ENCODE measurements around the gene ADAM19.
"Not testable (repeated sequence)": the region's sequence is repeated elsewhere in the genome, so short reads cannot be mapped to it uniquely, and the experiment has no call there.

The ADAM19 gene

GRCh38 chr5:157492886-157493285, 82.7 kb downstream of the ADAM19 start:
- no peak overlapping the region for H3K9ac ChIP-seq (ENCODE audit: low read depth in 1 of 2, low read length in 2 of 2)
- peaks cover 10 to 39% of the 10 kb centered on the region in 2 donors for H3K36me3 ChIP-seq (ENCODE audit: control insufficient read depth in 2 of 2, insufficient read depth in 2 of 2, low read length in 2 of 2)
- H3K4me3 ChIP-seq (ENCODE audit: low read length in 2 of 2) = no peak overlapping the region
- H3K4me1 ChIP-seq (ENCODE audit: control insufficient read depth in 2 of 2, insufficient read depth in 2 of 2, low read length in 2 of 2) = no peaks in the 10 kb centered on the region
- H3K27ac ChIP-seq (ENCODE audit: low read depth in 2 of 2, low read length in 2 of 2) = no peak overlapping the region
- no peaks in the 10 kb centered on the region for H3K27me3 ChIP-seq (ENCODE audit: control insufficient read depth in 2 of 2, insufficient read depth in 2 of 2, low read length in 2 of 2)
- H3K9me3 ChIP-seq (ENCODE audit: control insufficient read depth in 2 of 2, low read length in 2 of 2) = no peaks in the 10 kb centered on the region

- Histone ChIP-seq H3K27ac (ENCODE audit: low read depth in 2 of 2, low read length in 2 of 2) (no peak overlapping the region), H3K36me3 (ENCODE audit: control insufficient read depth in 2 of 2, insufficient read depth in 2 of 2, low read length in 2 of 2) (peaks cover 10 to 46% of the 10 kb centered on the region in 2 donors), H3K27me3 (ENCODE audit: control insufficient read depth in 2 of 2, insufficient read depth in 2 of 2, low read length in 2 of 2) (no peaks in the 10 kb centered on the region), H3K9ac (ENCODE audit: low read depth in 1 of 2, low read length in 2 of 2) (no peak overlapping the region), H3K4me3 (ENCODE audit: low read length in 2 of 2) (no peak overlapping the region), H3K9me3 (ENCODE audit: control insufficient read depth in 2 of 2, low read length in 2 of 2) (no peaks in the 10 kb centered on the region), H3K4me1 (ENCODE audit: control insufficient read depth in 2 of 2, insufficient read depth in 2 of 2, low read length in 2 of 2) (peaks cover 6% of the 10 kb centered on the region in 2 donors)
Measured at GRCh38 chr5:157491471-157491995, 84.0 kb downstream of the ADAM19 start.

- Histone ChIP-seq H3K9me3 (ENCODE audit: control insufficient read depth in 2 of 2, low read length in 2 of 2) (no peaks in the 10 kb centered on the region), H3K9ac (ENCODE audit: low read depth in 1 of 2, low read length in 2 of 2) (no peak overlapping the region), H3K27ac (ENCODE audit: low read depth in 2 of 2, low read length in 2 of 2) (peak overlapping the region; percentile 13 to 79), H3K27me3 (ENCODE audit: control insufficient read depth in 2 of 2, insufficient read depth in 2 of 2, low read length in 2 of 2) (no peaks in the 10 kb centered on the region), H3K4me1 (ENCODE audit: control insufficient read depth in 2 of 2, insufficient read depth in 2 of 2, low read length in 2 of 2) (peaks cover 6% of the 10 kb centered on the region in 2 donors), H3K4me3 (ENCODE audit: low read length in 2 of 2) (no peak overlapping the region), H3K36me3 (ENCODE audit: control insufficient read depth in 2 of 2, insufficient read depth in 2 of 2, low read length in 2 of 2) (peaks cover 7 to 34% of the 10 kb centered on the region in 2 donors)
Measured at GRCh38 chr5:157487358-157487757, 88.2 kb downstream of the ADAM19 start.

GRCh38 chr5:157486861-157487260, 88.7 kb downstream of the ADAM19 start:
- Histone ChIP-seq H3K9ac (ENCODE audit: low read depth in 1 of 2, low read length in 2 of 2) (no peak overlapping the region), H3K4me3 (ENCODE audit: low read length in 2 of 2) (no peak overlapping the region), H3K27ac (ENCODE audit: low read depth in 2 of 2, low read length in 2 of 2) (peak overlapping the region; percentile 13 to 79), H3K9me3 (ENCODE audit: control insufficient read depth in 2 of 2, low read length in 2 of 2) (no peaks in the 10 kb centered on the region), H3K27me3 (ENCODE audit: control insufficient read depth in 2 of 2, insufficient read depth in 2 of 2, low read length in 2 of 2) (no peaks in the 10 kb centered on the region), H3K36me3 (ENCODE audit: control insufficient read depth in 2 of 2, insufficient read depth in 2 of 2, low read length in 2 of 2) (peaks cover 7 to 34% of the 10 kb centered on the region in 2 donors), H3K4me1 (ENCODE audit: control insufficient read depth in 2 of 2, insufficient read depth in 2 of 2, low read length in 2 of 2) (peaks cover 6% of the 10 kb centered on the region in 2 donors)

GRCh38 chr5:157486221-157486681, 89.3 kb downstream of the ADAM19 start:
- Histone ChIP-seq H3K9me3 (ENCODE audit: control insufficient read depth in 2 of 2, low read length in 2 of 2) (no peaks in the 10 kb centered on the region), H3K36me3 (ENCODE audit: control insufficient read depth in 2 of 2, insufficient read depth in 2 of 2, low read length in 2 of 2) (peaks cover 8 to 33% of the 10 kb centered on the region in 2 donors), H3K4me3 (ENCODE audit: low read length in 2 of 2) (no peak overlapping the region), H3K9ac (ENCODE audit: low read depth in 1 of 2, low read length in 2 of 2) (peak overlapping the region in 1 of 2 donors; percentile 6), H3K27me3 (ENCODE audit: control insufficient read depth in 2 of 2, insufficient read depth in 2 of 2, low read length in 2 of 2) (no peaks in the 10 kb centered on the region), H3K27ac (ENCODE audit: low read depth in 2 of 2, low read length in 2 of 2) (peak overlapping the region in 1 of 2 donors; percentile 79), H3K4me1 (ENCODE audit: control insufficient read depth in 2 of 2, insufficient read depth in 2 of 2, low read length in 2 of 2) (peaks cover 6% of the 10 kb centered on the region in 2 donors)

GRCh38 chr5:157485811-157486210, 89.8 kb downstream of the ADAM19 start:
- peak overlapping the region in 1 of 2 donors; percentile 79 for H3K27ac ChIP-seq (ENCODE audit: low read depth in 2 of 2, low read length in 2 of 2)
- H3K27me3 ChIP-seq (ENCODE audit: control insufficient read depth in 2 of 2, insufficient read depth in 2 of 2, low read length in 2 of 2) = no peaks in the 10 kb centered on the region
- H3K4me3 ChIP-seq (ENCODE audit: low read length in 2 of 2) = no peak overlapping the region
- H3K4me1 ChIP-seq (ENCODE audit: control insufficient read depth in 2 of 2, insufficient read depth in 2 of 2, low read length in 2 of 2) = peaks cover 6% of the 10 kb centered on the region in 2 donors
- no peaks in the 10 kb centered on the region for H3K9me3 ChIP-seq (ENCODE audit: control insufficient read depth in 2 of 2, low read length in 2 of 2)
- no peak overlapping the region for H3K9ac ChIP-seq (ENCODE audit: low read depth in 1 of 2, low read length in 2 of 2)
- peaks cover 8 to 30% of the 10 kb centered on the region in 2 donors for H3K36me3 ChIP-seq (ENCODE audit: control insufficient read depth in 2 of 2, insufficient read depth in 2 of 2, low read length in 2 of 2)

GRCh38 chr5:157485340-157485739, 90.2 kb downstream of the ADAM19 start:
- no peaks in the 10 kb centered on the region for H3K27me3 ChIP-seq (ENCODE audit: control insufficient read depth in 2 of 2, insufficient read depth in 2 of 2, low read length in 2 of 2)
- no peak overlapping the region for H3K4me3 ChIP-seq (ENCODE audit: low read length in 2 of 2)
- no peaks in the 10 kb centered on the region for H3K9me3 ChIP-seq (ENCODE audit: control insufficient read depth in 2 of 2, low read length in 2 of 2)
- peak overlapping the region in 1 of 2 donors; percentile 79 for H3K27ac ChIP-seq (ENCODE audit: low read depth in 2 of 2, low read length in 2 of 2)
- no peak overlapping the region for H3K9ac ChIP-seq (ENCODE audit: low read depth in 1 of 2, low read length in 2 of 2)
- peaks cover 6% of the 10 kb centered on the region in 2 donors for H3K4me1 ChIP-seq (ENCODE audit: control insufficient read depth in 2 of 2, insufficient read depth in 2 of 2, low read length in 2 of 2)
- H3K36me3 ChIP-seq (ENCODE audit: control insufficient read depth in 2 of 2, insufficient read depth in 2 of 2, low read length in 2 of 2) = peaks cover 8 to 30% of the 10 kb centered on the region in 2 donors

GRCh38 chr5:157484768-157485167, 90.8 kb downstream of the ADAM19 start:
- Histone ChIP-seq H3K4me3 (ENCODE audit: low read length in 2 of 2) (no peak overlapping the region), H3K27me3 (ENCODE audit: control insufficient read depth in 2 of 2, insufficient read depth in 2 of 2, low read length in 2 of 2) (no peaks in the 10 kb centered on the region), H3K4me1 (ENCODE audit: control insufficient read depth in 2 of 2, insufficient read depth in 2 of 2, low read length in 2 of 2) (peaks cover 6% of the 10 kb centered on the region in 2 donors), H3K9ac (ENCODE audit: low read depth in 1 of 2, low read length in 2 of 2) (no peak overlapping the region), H3K27ac (ENCODE audit: low read depth in 2 of 2, low read length in 2 of 2) (peak overlapping the region in 1 of 2 donors; percentile 48), H3K9me3 (ENCODE audit: control insufficient read depth in 2 of 2, low read length in 2 of 2) (no peaks in the 10 kb centered on the region), H3K36me3 (ENCODE audit: control insufficient read depth in 2 of 2, insufficient read depth in 2 of 2, low read length in 2 of 2) (peaks cover 4 to 29% of the 10 kb centered on the region in 2 donors)

GRCh38 chr5:157482702-157483101, 92.9 kb downstream of the ADAM19 start:
- H3K9me3 ChIP-seq (ENCODE audit: control insufficient read depth in 2 of 2, low read length in 2 of 2); H3K4me1 ChIP-seq (ENCODE audit: control insufficient read depth in 2 of 2, insufficient read depth in 2 of 2, low read length in 2 of 2); H3K27ac ChIP-seq (ENCODE audit: low read depth in 2 of 2, low read length in 2 of 2); H3K9ac ChIP-seq (ENCODE audit: low read depth in 1 of 2, low read length in 2 of 2); H3K27me3 ChIP-seq (ENCODE audit: control insufficient read depth in 2 of 2, insufficient read depth in 2 of 2, low read length in 2 of 2); H3K4me3 ChIP-seq (ENCODE audit: low read length in 2 of 2): not testable (repeated sequence)
- H3K36me3 ChIP-seq (ENCODE audit: control insufficient read depth in 2 of 2, insufficient read depth in 2 of 2, low read length in 2 of 2) = peaks cover 4 to 24% of the 10 kb centered on the region in 2 donors

GRCh38 chr5:157481666-157482065, 93.9 kb downstream of the ADAM19 start:
- Histone ChIP-seq H3K9me3 (ENCODE audit: control insufficient read depth in 2 of 2, low read length in 2 of 2) (no peaks in the 10 kb centered on the region), H3K4me1 (ENCODE audit: control insufficient read depth in 2 of 2, insufficient read depth in 2 of 2, low read length in 2 of 2) (peaks cover 0 to 4% of the 10 kb centered on the region in 2 donors), H3K36me3 (ENCODE audit: control insufficient read depth in 2 of 2, insufficient read depth in 2 of 2, low read length in 2 of 2) (peaks cover 4 to 15% of the 10 kb centered on the region in 2 donors), H3K9ac (ENCODE audit: low read depth in 1 of 2, low read length in 2 of 2) (no peak overlapping the region), H3K27me3 (ENCODE audit: control insufficient read depth in 2 of 2, insufficient read depth in 2 of 2, low read length in 2 of 2) (no peaks in the 10 kb centered on the region), H3K27ac (ENCODE audit: low read depth in 2 of 2, low read length in 2 of 2) (peak overlapping the region in 1 of 2 donors; percentile 48), H3K4me3 (ENCODE audit: low read length in 2 of 2) (no peak overlapping the region)
